ENCODE measurements around the gene EQTN.

EQTN gene

GRCh38 chr9:27297050-27297449 lies at the start of gene EQTN:
Gene EQTN, minus strand, starts transcription at chr9:27297150. Its CDS starts 95 bp downstream, at chr9:27297055.
- H3K27ac ChIP-seq = no peak within 1 kb of the TSS
- no peak for DNase-seq (ENCODE audit: low read depth, low spot score)

DNA sequence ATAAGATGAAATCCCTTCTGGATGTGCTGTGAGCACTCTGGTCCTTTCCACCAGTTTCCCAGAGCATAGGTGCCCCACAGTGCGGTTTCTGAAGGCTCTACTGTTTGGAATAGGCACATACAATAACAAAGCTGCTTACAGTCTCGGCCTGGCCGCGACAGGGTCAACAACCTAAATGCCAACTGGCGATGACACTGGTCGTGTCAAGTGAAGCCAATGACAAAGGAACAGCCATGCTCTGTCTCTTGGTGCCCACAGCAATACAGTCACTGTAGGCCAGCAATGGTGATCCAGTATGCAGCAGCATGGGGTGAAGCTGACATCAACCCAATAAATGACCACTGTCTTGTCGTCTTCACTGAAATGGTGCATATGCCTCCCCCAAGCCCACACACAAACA lies 47.8 kb upstream of the EQTN start:
- DNase-seq (ENCODE audit: low read depth, low spot score) = no peak
- no peak overlapping the region for H3K27ac ChIP-seq

- DNase-seq (ENCODE audit: low read depth, low spot score) = no peak
- no peak overlapping the region for H3K27ac ChIP-seq
These were observed 44.8 kb upstream of the EQTN start for GRCh38 chr9:27341545-27342294.

GRCh38 chr9:27340961-27341511 lies 44.1 kb upstream of the EQTN start:
- H3K27ac ChIP-seq = no peak overlapping the region
- no peak for DNase-seq (ENCODE audit: low read depth, low spot score)

- H3K27ac ChIP-seq = no peak overlapping the region
- DNase-seq (ENCODE audit: low read depth, low spot score) = no peak
These were observed 43.3 kb upstream of the EQTN start for GRCh38 chr9:27340285-27340674.

DNA sequence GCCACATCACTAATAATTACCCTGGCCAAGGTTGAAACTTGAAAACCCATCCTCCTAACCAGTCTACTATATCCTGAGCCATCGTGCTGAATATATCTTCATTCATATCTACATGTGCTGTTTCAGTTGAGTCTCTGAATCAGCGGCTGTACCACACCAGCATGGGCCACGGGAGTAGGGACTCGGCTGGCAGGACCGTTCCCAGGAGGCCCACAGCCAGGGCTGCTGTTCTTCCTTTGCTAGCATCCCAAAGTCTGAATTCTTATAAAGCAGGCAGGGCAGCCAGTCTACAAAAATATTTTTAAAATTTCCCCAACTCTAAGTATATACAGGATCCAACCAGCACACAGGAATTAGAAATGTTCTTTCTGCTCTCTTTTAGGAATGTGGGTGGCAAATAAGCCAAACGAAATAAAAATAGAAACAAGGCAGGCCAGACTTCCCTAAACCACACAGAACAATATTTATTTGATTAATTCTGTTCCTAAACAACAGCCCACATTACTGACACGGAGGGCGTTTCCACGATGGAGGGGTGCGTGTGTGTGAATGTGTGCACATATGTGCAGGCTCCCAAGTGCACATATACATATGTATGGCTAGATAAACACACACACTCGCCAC lies 42.8 kb upstream of the EQTN start:
- no peak overlapping the region for H3K27ac ChIP-seq
- DNase-seq (ENCODE audit: low read depth, low spot score) = no peak

DNA sequence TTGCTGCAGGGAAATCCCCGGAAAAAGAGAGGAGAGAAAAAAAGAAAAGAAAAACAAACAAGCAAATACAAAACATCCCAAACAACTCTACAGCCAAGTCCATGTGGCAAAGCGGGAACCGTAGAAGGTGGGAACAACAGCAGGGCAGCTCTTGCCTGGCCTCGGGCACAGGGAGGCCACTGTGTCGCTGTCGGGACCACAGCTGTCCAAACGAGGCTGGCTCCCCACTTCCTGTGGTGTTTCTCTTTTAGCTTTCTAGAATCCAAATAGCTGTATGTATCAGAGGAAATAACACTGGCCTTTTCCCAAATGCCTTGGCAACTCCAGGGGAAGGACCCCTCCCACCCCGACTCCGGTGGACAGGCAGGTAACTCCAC lies 41.6 kb upstream of the EQTN start:
- no peak overlapping the region for H3K27ac ChIP-seq
- no peak for DNase-seq (ENCODE audit: low read depth, low spot score)

DNA sequence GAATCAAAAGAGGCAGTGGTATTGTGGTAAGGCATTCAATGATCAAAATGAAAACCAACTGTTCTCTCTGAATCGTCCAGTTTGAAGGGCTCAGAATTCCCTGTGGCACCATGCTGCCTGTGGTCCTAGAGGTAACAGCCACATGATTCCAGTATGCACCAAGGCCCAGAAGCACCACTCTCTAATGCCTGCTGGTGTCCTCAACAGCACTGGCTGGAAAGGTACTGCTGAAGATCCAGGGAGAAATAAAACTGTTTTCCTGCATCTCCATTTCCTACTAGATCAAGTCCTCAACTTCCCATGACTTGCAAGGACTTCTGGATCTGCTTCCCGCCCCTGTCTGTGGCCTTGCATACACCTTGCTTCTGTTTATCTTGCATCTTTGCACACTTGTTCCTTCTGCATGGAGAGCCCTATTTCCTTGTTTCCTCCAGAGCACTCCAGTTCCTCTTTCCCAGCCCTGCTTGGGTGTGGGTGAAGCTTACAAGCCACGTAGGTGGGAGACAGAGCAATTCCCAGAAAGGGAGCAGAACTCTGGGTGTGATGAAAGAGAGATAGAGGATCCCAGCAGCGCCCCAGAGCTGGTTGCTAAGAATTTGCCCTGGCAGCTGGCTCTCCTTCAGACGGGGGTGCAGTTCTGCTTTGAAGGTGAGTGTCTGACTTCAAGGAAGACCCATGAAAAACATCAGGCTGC lies 41.0 kb upstream of the EQTN start:
- H3K27ac ChIP-seq = no peak overlapping the region
- no peak for DNase-seq (ENCODE audit: low read depth, low spot score)

GRCh38 chr9:27337236-27337635 lies 40.3 kb upstream of the EQTN start:
- DNase-seq (ENCODE audit: low read depth, low spot score) = no peak
- no peak overlapping the region for H3K27ac ChIP-seq

GRCh38 chr9:27336829-27337228 lies 39.9 kb upstream of the EQTN start:
- H3K27ac ChIP-seq = no peak overlapping the region
- DNase-seq (ENCODE audit: low read depth, low spot score) = no peak

GRCh38 chr9:27336126-27336525 lies 39.2 kb upstream of the EQTN start:
- no peak overlapping the region for H3K27ac ChIP-seq
- no peak for DNase-seq (ENCODE audit: low read depth, low spot score)

GRCh38 chr9:27335075-27335474 lies 38.1 kb upstream of the EQTN start:
- no peak for DNase-seq (ENCODE audit: low read depth, low spot score)
- H3K27ac ChIP-seq = no peak overlapping the region

DNA sequence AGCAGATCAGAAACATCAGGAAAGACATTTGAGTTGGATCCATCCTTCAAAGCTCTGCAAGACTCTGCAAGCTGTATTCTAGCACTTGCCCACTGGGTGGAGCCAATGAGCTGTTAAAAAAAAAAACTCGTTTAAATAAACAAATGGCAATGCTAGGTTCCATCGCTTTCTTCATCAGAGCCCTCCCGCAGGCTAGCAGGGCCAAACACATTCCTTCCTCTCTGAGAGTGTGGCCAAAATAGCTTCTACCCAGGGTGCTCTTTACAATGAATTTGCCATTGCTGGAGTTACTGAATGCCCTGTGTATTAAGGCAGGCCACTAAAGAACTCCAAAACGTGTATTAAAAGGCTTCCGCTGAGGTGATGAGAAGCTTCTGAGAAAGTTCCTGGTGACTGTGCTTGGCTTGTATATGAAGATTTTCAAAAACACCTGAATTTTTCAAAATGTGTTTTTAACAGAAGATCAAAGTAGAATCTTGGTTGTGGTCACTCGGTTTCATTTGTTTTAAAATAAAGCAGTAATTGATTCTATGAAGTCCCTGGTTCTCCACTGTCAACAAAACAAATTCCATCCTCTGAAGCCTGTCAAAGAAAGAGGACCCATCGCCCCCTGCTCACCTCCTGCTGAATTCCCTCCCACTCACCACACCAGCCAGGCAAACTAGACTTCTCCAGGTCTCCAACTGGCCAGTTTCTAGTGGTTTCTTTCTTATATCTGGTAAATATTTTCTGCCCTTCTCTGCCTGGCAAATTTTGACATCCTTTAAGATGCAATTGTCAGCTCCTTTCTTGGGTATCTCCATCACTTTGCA lies 36.5 kb upstream of the EQTN start:
- H3K27ac ChIP-seq = no peak overlapping the region
- DNase-seq (ENCODE audit: low read depth, low spot score) = no peak

DNA sequence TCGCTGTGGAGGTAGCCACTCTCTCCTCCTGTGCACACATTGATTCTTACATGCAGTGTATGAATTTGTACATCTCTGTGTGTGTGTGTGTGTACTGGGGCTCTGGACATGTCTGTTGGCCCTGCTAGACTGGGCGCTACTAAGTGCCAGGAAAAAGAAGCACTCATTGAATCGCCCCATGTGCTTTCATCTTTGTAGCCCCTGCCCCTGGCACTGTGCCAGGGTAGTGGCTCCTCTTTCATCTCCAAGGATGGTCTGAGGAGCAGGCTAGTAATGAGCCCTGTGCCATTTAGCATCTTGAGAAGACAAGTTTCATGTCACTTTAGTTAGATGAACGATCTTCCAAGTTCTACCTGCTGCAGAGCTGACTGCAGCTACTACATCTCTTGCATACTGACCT lies 34.4 kb upstream of the EQTN start:
- H3K27ac ChIP-seq = no peak overlapping the region
- no peak for DNase-seq (ENCODE audit: low read depth, low spot score)

DNA sequence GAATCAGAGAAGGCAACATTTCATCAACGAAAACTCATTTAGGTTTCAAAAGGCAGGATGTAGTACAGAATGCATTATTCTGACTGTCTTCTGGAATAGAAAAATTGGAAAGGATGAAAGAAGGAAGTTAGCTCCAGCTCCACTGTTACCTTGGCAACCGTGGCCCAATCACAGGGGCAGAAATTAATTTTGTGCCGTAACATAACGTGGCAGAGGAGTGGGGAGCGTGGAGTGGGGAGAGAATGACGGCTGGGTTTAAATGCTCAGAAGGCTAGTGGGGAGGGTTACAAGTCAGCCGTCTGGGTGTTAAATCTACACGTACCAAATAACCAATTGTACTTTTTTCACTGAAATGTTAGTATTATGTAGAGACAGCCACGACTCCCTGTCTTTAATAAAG lies 32.3 kb upstream of the EQTN start:
- no peak for DNase-seq (ENCODE audit: low read depth, low spot score)
- no peak overlapping the region for H3K27ac ChIP-seq

GRCh38 chr9:27328483-27328882 lies 31.5 kb upstream of the EQTN start:
- DNase-seq (ENCODE audit: low read depth, low spot score) = no peak
- H3K27ac ChIP-seq = no peak overlapping the region

- DNase-seq (ENCODE audit: low read depth, low spot score) = no peak
- H3K27ac ChIP-seq = no peak overlapping the region
These were observed 14.2 kb upstream of the EQTN start for GRCh38 chr9:27311184-27311583.

- no peak for DNase-seq (ENCODE audit: low read depth, low spot score)
- no peak overlapping the region for H3K27ac ChIP-seq
These were observed 13.6 kb upstream of the EQTN start for GRCh38 chr9:27310582-27310981.

- DNase-seq (ENCODE audit: low read depth, low spot score) = no peak
- no peak overlapping the region for H3K27ac ChIP-seq
These were observed 11.9 kb upstream of the EQTN start for GRCh38 chr9:27308691-27309390.

DNA sequence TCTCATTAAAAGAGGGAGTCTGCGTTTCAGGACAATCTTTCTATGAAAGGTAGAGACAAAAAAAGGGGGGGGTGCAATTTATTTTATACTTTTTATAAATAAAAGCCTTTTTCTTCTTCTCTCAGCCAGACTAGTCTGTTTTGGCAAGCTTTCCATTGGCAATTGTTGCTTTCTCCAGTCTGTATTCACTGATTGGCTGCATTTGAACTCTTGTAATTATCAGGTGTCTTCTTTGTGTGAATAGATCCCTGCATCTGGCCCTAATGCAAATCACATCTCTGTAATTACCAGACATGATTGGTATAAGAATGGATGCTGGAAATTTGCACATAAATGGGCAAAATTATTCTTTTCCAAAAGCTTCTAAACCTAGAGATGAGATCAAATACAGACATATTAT lies 7.6 kb upstream of the EQTN start:
- no peak overlapping the region for H3K27ac ChIP-seq
- no peak for DNase-seq (ENCODE audit: low read depth, low spot score)
